ENCODE data around the gene TSFM. TPM values are rescaled to one million over a fixed set of nuclear protein-coding genes. Genes with fewer than 3 reads are reported as not detected.

TSFM gene
- total and polyA plus RNA-seq, 9 of the 15 experiments (the other 6 are each of a cell fraction or from before 2014, with no cell fraction given) = 44.6 to 198 (median 60.2) TPM

GRCh38 chr12:57735952-57736740 is 46.4 kb upstream of the TSFM start (continued):
- TF ChIP-seq RREB1 (CRISPR knock-in tag; IDR thresholded peaks at IDR 0.05) (peak; percentile 74; the same call in 1 of the 2 replicates), YY1 (IDR thresholded peaks at IDR 0.05; ENCODE audit: borderline replicate concordance in 1 of 3, control insufficient read depth in 1 of 3, extremely low read depth in 1 of 3, insufficient read depth in 3 of 3, insufficient read length in 1 of 3, insufficient replicate concordance in 2 of 3, low read depth in 1 of 3, low read length in 2 of 3) (peak in 2 of 3 experiments; percentile 8 to 41), PRMT5 (CRISPR knock-in tag; IDR thresholded peaks at IDR 0.05) (no peak), CREB3L1 (IDR thresholded peaks at IDR 0.05; ENCODE audit: borderline replicate concordance, low read depth) (no peak), MXD1 (CRISPR knock-in tag; IDR thresholded peaks at IDR 0.05; ENCODE audit: borderline replicate concordance, poor library complexity, severe bottlenecking) (no peak), ZNF57 (CRISPR knock-in tag; IDR thresholded peaks at IDR 0.05) (no peak), HMGN3 (IDR thresholded peaks at IDR 0.05; ENCODE audit: borderline replicate concordance, extremely low read depth, insufficient read length, low read depth, low read length) (peak; percentile 71), ATF4 (CRISPR knock-in tag; IDR thresholded peaks at IDR 0.05) (no peak), BCL6 (CRISPR knock-in tag; IDR thresholded peaks at IDR 0.05) (no peak), MITF (IDR thresholded peaks at IDR 0.05) (no peak), KAT8 (IDR thresholded peaks at IDR 0.05; ENCODE audit: low read depth) (no peak), CBFA2T2 (conservative IDR thresholded peaks at IDR 0.05) (no peak), ETV5 (CRISPR knock-in tag; IDR thresholded peaks at IDR 0.05; ENCODE audit: low read depth) (no peak; the same call in 1 of the 2 replicates), MEF2A (IDR thresholded peaks at IDR 0.05; ENCODE audit: control insufficient read depth, low read depth, low read length) (no peak)

Measured in K562 (cell line).